GM12801 (cell line): Measurements from ENCODE around the gene RFPL1.
"Not testable (repeated sequence)": the region's sequence is repeated elsewhere in the genome, so short reads cannot be mapped to it uniquely, and the experiment has no call there.

Experiments used
- TF ChIP-seq, protein P1 (sequence below): IDR thresholded peaks from one replicate; pipeline ENCODE4 v1.5.1; 2011; ENCODE audit warnings: control low read depth; ENCODE audit not compliant: insufficient read length; ENCODE audit errors: extremely low read depth

RFPL1 gene

DNA sequence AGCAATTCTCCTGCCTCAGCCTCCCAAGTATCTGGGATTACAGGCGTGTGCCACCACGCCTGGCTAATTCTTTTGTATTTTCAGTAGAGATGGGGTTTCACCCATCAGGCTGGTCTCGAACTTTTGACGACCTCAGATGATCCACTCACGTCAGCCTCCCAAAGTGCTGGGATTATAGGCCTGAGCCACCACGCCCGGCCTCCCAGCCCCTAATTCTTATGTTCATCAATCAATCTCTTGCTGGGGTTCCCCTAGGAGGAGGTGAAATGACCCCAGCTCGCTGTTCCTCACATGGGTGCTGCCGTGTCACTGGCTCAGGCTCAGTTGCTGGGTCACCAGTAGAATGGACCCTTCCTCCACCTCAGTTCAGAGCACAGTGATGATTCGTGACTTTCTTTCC, at the start of gene RFPL1:
Gene RFPL1, plus strand, starts transcription at position 301 of the 400 bp plus-strand sequence.
- TF ChIP-seq, protein P1, sequence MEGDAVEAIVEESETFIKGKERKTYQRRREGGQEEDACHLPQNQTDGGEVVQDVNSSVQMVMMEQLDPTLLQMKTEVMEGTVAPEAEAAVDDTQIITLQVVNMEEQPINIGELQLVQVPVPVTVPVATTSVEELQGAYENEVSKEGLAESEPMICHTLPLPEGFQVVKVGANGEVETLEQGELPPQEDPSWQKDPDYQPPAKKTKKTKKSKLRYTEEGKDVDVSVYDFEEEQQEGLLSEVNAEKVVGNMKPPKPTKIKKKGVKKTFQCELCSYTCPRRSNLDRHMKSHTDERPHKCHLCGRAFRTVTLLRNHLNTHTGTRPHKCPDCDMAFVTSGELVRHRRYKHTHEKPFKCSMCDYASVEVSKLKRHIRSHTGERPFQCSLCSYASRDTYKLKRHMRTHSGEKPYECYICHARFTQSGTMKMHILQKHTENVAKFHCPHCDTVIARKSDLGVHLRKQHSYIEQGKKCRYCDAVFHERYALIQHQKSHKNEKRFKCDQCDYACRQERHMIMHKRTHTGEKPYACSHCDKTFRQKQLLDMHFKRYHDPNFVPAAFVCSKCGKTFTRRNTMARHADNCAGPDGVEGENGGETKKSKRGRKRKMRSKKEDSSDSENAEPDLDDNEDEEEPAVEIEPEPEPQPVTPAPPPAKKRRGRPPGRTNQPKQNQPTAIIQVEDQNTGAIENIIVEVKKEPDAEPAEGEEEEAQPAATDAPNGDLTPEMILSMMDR: not testable (repeated sequence)

DNA sequence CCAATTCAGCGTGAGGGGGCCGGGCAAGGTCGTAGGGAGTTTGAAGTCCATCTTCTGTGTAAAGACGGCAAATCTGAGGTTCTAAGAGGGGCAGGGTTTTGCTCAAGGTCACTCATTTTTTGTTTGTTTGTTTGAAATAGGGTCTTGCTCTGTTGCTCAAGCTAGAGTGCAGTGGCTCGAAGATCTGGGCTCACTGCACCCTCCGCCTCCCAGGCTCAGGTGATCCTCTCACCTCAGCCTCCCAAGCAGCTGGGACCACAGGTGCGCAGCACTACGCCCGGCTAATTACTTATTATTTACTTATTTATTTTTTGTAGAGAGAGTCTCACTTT, 49.7 kb upstream of the RFPL1 start:
- TF ChIP-seq, protein P1: no peak

DNA sequence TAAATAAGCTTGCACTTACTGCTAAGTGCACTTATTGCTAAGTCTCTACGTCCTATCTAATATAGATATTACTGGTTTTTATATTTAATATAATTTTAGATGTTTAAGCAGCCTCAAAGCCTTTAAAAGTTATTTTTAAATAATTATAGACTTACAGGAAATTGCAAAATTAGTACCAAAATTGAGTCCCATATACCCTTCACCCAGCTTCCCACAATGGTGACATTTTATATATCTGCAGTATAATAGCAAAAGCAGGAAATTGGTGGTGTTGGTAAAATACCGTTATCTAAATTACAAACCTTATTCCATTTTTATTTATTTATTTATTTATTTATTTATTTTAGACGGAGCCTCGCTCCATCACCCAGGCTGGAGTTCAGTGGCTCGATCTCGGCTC, 48.1 kb upstream of the RFPL1 start:
- TF ChIP-seq, protein P1: no peak

DNA sequence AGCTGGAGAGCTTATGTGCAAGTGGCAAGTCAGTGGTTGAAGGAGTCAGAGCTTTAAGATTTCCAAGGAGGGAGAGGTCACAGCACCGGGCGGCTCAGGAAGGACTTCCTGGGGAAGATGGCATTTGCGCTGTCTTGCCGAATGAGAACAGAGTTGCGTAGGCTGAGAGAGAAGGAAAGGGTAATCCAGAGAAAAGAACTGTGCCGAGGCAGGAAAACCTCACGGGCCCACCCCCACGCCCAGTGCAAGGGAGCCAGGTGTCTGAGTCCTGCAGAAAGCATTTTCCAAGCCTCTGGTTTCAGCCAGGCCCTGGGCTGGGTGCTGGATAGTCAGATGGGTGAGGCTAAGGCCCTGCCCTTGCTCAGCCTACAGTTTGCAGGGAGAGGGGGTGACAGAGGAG, 46.8 kb upstream of the RFPL1 start:
- TF ChIP-seq, protein P1: no peak

DNA sequence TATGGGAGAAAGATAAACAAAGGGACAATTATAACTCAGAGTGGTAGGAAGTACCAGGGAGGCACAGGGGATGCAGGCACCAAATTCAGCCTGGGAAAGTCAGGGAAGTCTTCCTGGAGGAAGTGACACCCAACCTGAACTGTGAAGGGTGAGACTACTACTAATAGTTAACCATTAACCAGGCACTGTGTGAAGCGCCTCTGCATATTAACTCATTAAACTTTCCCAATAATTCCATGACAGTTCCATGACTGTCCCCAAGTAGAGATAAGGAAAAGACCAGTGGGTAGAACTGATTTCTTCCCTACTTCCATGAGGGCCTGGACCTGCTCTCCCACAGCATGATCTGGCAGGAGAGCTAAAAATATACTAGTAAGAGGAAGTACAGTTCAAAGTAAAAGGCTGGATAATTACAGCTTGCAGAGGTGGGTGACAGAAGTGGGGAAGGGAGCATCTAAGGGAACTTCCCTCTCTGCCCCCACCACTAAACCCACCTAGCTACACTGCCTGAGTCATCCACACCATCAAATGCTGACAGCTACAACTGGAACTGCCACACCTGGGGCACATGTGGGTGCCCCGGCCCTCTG, 45.3 kb upstream of the RFPL1 start:
- TF ChIP-seq, protein P1: no peak

DNA sequence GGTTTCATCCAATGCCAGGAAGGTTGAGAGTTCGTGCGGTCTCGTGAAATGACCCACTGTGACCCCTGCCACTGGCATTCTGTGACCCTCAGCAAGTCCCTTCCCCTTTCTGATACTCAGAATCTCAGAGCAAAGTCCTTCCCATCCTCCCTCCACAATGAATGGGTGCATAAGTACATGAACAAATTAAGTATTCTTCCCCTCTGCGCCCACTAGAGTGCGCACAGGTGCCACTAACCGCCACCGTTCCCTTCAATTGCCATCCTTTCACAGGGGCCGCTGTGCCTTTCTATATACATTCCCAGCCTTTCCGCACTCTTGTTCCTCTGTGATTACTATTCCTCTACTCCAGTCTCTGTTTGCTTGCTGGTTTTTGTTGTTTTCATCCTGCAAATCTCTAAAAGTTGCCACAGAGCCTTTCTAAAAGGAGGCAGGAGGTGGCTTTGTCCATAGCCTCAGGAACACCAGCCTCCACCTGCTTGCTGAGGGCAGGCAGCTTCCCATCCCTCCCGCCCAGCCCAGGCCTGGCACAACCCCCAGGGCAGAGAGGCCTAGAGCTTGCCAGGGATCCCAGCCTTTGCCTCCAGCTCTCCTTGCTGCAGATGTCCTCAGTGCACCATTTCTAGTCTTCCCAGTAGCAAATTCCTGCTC, 43.3 kb upstream of the RFPL1 start:
- TF ChIP-seq, protein P1: no peak

DNA sequence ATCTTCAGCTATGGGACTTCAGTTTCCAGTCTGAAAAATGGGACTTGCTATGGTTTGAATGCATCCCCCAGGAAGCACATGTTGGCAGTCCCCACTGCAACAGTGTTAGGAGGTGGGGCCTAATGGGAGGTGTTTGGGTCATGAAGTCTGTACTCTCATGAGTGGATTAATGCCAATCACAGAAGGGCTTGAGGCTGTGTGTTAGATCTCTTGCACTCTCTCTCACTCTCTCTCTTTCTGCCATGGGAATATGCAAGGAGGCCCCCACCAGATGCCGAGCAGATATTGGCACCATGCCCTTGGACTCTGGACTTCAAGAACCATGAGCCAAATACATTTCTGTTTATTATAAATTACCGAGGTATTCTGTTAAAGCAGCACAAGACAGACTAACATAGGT, 42.3 kb upstream of the RFPL1 start:
- TF ChIP-seq, protein P1: no peak
